NCI-H187 treated with DMSO at 0.1 percent for 48 hours (cell line): ENCODE data around the gene DSCAM.
"Not testable (repeated sequence)": the region's sequence is repeated elsewhere in the genome, so short reads cannot be mapped to it uniquely, and the experiment has no call there.

Experiments
- DNase-seq: peaks from one replicate; lab custom pipeline; 2025; lab: John Stamatoyannopoulos, UW

Gene DSCAM

GRCh38 chr21:40250514-40251294 lies 596.3 kb downstream of the DSCAM start:
- no peak for DNase-seq

GRCh38 chr21:40244981-40245380 lies 602.0 kb downstream of the DSCAM start:
- DNase-seq, result no peak

- DNase-seq, result no peak
Measured at GRCh38 chr21:40243685-40244084, 603.3 kb downstream of the DSCAM start.

GRCh38 chr21:40242586-40243265 lies 604.2 kb downstream of the DSCAM start:
- DNase-seq, result no peak

GRCh38 chr21:40235528-40235927 lies 611.4 kb downstream of the DSCAM start:
- peak; percentile 41 for DNase-seq

- DNase-seq, result no peak
Measured at GRCh38 chr21:40231979-40232378, 615.0 kb downstream of the DSCAM start.

- DNase-seq, result no peak
Measured at GRCh38 chr21:40227096-40227495, 619.9 kb downstream of the DSCAM start.

GRCh38 chr21:40215941-40216340 lies 631.0 kb downstream of the DSCAM start:
- DNase-seq, result no peak

GRCh38 chr21:40210251-40210650 lies 636.7 kb downstream of the DSCAM start:
- no peak for DNase-seq

- peak; percentile 92 for DNase-seq
Measured at GRCh38 chr21:40208948-40209345, 638.0 kb downstream of the DSCAM start.

GRCh38 chr21:40208206-40208947 lies 638.6 kb downstream of the DSCAM start:
- peak; percentile 43 for DNase-seq

- no peak for DNase-seq
Measured at GRCh38 chr21:40200946-40201345, 646.0 kb downstream of the DSCAM start.

GRCh38 chr21:40200126-40200525 lies 646.8 kb downstream of the DSCAM start:
- no peak for DNase-seq

- no peak for DNase-seq
Measured at GRCh38 chr21:40194185-40194980, 652.6 kb downstream of the DSCAM start.

GRCh38 chr21:40191616-40192015 lies 655.3 kb downstream of the DSCAM start:
- no peak for DNase-seq

GRCh38 chr21:40191196-40191595 lies 655.8 kb downstream of the DSCAM start:
- no peak for DNase-seq

GRCh38 chr21:40187946-40188654 lies 658.9 kb downstream of the DSCAM start:
- no peak for DNase-seq

GRCh38 chr21:40187244-40187643 lies 659.7 kb downstream of the DSCAM start:
- no peak for DNase-seq

GRCh38 chr21:40186045-40186444 lies 660.9 kb downstream of the DSCAM start:
- no peak for DNase-seq

- DNase-seq, result no peak
Measured at GRCh38 chr21:40185208-40185607, 661.8 kb downstream of the DSCAM start.

- not testable (repeated sequence) for DNase-seq
Measured at GRCh38 chr21:40182491-40182890, 664.5 kb downstream of the DSCAM start.
